NCI-H2196 (cell line): ENCODE measurements around the gene PPP2R5C.

Experiments
- DNase-seq: peaks from one replicate; lab custom pipeline; 2025; ENCODE audit not compliant: unreplicated experiment; lab: John Stamatoyannopoulos, UW

The PPP2R5C gene

DNA sequence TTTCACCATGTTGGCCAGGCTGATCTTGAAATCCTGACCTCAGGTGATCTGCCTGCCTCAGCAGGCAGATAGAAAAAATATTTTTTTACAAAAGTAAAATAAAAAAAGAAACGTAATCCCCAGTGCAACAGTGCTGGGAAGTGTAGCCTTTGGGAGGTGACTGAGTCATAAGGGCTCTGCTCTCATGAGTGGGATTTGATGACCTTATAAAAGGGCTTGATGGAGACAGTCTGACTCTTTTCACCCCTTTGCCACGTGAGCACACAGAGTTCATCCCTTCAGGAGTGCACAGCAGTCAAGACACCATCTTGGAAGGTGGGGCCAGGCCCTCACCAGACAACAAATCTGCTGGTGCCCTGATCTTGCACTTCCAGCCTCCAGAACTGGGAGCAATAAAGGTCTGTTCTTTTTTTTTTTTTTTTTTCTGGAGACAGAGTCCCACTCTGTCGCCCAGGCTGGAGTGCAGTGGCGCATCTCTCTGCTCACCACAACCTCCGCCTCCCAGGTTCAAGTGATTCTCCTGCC lies 178.2 kb downstream of the PPP2R5C start:
- DNase-seq: no peak

DNA sequence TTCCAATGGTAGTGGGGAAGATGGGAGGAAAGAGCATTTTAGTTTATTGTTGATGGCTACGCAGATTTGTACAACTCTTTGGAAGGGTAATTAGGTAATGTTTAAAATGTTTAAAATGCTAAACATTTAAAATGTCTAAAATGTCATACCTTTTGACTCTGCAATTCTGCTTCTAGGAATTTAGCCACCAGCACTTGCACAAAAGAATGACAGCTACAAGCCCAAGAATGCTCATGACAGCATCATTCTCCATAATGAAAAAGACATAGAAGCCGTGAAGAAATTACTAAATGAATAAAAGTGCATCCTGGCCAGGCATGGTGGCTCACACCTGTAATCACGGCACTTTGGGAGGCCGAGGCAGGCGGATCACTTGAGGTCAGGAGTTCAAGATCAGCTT lies 182.9 kb downstream of the PPP2R5C start:
- no peak for DNase-seq

DNA sequence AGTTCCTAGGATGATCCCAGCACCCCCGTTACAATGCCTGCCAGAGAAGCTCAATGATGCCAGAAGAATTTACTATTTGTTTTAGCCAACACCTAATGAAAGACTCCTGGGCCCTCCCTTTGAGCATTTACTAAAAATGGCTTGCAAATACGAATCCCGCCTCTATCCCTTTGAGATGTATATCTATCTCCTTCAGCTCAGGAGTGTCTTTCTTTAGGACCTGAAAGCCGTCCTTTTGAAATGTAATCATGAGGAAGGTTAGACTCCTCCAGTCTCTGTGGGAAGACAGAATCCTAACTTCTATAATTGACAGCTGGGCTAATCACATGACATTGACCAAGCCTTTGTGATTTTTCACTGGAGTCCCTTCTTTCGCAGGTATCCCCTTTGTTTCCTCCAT lies 183.7 kb downstream of the PPP2R5C start:
- no peak for DNase-seq

DNA sequence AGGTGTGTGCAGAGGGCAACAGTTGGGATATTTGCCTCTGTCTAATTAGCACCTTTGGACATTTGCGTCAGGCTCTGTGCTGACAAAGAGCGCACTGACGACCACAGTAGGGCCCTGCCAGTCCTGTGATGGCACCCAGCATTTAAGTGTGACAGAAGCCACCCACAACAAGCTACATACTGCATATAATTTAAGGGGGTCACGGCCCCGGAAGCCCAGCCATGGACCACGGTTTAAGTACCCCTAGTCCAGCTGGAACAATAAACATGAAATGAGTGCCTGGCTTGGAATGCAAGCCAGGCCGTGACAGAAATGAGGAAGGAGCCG lies 186.0 kb downstream of the PPP2R5C start:
- DNase-seq: no peak

DNA sequence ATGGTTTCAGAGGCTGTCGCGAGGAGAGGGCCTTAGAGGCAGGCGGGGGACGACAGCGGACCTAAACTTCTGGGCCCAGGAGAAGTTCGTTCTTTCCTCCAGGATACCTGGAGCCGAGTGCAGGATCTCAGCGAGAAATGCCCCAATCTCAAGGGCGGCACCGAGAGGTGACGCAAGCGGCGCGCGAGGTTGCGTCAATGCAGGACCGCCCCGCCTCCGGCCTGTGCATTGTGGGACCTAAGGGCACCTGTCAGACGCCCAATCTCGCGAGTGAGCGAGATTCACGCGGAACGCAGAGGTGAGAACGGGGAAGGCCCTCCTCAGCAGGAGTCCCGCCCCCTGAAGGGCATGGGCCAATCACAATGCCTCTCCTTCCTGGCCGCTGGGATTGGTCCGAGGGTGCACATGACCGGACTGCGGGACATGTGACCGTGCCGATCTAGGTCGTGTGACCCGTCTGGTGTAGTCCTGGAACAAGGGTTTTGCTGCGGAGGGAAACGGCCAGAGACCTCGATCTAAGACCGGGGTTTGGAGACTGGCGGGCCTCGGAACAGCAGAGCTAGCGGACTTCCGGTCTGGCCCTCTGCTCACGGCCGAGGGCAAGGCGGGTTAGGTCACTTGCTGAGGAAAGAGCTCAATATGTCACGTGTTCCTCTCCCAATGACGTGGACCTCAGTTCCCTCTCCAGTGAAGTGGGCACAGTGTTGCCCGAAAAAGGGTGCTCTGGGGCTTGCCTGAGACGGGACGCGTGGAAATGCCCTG lies 186.6 kb downstream of the PPP2R5C start:
- DNase-seq: peak; percentile 95

DNA sequence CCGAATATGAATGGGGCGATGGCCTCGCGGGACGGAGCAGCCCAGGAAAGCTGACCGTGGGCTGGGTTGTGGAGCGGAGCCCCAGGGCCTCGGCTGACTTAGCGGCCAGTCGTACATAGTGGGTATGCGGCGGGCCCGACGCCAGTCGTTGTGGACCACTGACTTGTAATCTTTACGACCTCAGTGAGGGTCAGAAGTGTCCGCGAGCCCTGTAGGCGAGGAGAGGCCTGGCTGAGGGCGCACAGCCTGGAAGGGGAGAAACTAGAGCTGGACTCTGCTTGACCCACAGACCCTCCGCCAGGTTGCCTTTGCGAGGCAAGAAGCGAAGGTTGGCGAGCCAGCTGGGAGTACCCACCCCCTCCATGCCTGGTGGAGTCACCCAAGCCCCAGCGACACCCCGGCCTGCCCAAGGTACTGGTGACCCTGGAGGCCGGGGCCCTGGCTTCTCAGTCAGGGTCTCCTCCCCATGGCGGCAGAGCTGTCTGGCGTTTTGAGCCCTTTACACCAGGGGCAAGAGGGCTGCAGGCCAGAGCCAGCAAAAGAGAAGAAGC lies 187.2 kb downstream of the PPP2R5C start:
- no peak for DNase-seq

DNA sequence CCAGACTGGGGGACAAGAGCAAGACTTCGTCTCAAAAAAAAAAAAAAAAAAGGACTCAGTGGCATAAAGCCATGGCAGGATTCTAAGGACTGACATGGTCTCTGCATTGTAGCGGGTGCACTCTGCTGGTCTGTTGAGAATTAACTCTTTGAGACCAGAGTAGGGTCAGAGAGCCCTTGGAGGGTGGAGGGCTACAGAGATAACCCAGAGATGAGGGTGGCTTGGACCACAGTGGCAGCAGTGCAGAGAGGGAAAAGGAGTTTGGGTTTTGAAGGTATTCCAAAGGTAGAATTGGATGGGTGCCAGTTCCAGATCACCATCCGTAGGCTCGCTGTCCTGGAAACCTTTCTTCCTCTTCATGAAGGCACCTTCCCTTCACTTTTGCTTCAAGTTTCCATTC lies 188.6 kb downstream of the PPP2R5C start:
- no peak for DNase-seq

DNA sequence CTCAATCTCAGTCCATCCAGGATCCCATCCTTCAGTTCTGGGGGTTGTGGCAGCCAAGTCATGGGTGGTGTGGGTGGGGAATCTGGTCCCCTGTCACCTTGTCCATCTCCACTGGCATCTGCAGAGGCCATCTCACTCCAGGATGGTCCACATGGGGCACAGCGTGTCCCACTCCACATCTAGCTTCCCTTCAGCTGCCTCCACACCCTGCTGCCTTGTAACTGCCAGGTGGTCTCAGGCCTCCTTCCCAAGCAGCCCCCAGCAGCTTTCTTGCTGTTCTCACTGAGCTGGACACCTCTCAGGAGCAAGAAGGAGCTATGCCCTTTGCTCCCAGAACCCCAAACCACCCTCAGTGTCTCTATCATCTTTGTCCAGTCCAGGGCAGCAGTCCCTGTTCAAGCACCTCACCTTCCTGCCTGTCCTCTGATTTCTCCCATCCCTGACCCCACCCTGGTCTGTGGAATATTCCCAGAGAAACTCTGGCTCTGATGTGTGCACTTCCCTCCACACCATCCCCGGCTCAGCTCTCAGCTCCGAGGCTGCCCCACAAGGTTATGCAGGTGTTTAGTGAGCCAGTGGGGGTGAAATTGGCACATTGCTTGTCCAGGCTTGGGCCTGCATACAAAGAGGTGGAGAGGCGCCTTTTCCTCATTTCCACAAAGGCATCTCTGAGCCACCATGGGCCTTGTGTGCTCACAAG lies 189.2 kb downstream of the PPP2R5C start:
- DNase-seq: no peak

DNA sequence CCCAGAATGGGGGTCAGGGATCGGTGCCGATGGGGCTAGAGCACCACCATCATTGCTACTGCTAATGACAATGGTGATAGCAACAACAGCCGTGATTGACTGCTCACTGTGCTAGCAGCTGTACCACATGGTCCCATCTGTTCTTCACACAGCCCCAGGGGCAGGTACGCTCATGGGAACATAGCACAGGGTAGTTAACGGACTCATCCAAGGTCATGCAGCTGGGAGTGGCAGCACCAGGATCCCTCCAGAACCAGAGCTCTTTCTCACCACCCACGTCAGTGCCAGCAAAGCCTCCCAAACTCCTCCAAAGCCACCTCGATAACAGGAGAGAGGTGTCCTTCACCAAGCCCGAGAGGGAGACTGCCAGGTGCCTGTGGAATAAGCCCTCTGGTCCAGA lies 191.6 kb downstream of the PPP2R5C start:
- no peak for DNase-seq

DNA sequence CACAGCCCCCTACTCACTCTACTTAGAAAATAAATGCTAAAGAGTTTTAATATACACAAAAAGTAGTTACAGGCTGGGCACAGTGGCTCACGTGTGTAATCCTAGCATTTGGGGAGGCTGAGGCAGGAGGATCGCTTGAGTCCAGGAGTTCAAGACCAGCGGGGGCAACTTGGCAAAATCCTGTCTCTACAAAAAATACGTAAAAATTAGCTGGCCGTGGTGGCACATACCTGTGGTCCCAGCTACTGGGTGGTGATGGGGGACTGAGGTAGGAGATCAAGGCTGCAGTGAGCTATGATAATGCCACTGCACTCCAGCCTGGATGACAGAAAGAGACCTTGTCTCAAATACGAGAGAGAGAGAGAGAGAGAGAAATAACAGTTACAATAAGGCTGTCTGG lies 193.0 kb downstream of the PPP2R5C start:
- no peak for DNase-seq

DNA sequence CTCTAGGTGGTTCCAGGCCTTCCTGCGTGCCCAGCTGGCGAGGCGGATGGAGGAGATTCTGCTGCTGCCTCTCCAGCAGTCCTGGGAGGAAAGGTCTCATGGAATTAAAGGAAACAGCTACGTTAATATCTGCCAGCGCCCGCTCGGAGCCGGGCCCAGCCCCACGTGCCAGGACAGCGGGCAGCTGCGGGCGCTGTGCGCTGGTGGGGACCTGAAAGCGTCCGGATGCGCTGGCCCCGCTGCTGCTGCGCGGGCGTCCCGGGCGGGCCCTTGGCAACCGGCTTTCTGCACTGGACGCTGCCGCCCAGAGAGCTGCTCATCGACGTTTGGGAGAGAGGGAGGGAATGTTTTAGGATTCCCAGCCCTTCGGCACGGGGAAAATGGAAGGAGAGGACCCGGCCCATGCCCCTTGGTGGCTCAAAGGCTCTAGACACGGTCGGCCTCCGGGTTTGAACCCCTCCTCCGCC lies 194.2 kb downstream of the PPP2R5C start:
- no peak for DNase-seq

DNA sequence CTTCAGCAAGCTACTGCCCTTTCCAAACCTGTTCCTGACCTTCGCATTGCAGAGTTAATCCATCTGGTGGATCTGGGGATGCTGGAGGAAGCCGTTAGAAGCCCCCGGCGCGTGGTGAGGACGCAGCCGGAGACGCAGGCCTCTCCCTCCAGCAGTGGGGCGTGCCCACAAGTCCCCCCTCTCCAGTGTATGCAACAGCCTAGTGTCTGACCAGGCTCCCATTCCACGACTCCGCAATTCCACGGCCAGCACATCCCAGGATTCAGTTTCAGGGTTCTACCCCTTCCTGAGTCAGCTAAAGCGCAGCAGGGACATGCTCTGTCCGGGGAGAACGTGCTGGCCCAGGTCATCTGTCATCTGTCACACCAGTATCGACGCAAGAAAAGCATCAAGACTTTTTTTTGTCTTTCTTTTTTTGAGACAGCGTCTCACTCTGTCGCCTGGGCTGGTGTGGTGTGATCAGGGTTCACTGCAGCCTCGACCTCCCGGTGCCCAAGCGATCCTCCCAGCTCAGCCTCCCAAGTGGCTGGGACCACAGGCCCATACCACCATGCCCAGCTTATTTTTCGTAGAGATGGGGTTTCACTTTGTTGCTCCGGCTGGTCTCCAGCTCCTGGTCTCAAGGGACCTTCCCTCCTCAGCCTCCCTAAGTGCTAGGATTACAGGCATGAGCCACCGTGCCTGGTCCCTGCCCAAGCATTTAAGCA lies 194.8 kb downstream of the PPP2R5C start:
- DNase-seq: no peak

DNA sequence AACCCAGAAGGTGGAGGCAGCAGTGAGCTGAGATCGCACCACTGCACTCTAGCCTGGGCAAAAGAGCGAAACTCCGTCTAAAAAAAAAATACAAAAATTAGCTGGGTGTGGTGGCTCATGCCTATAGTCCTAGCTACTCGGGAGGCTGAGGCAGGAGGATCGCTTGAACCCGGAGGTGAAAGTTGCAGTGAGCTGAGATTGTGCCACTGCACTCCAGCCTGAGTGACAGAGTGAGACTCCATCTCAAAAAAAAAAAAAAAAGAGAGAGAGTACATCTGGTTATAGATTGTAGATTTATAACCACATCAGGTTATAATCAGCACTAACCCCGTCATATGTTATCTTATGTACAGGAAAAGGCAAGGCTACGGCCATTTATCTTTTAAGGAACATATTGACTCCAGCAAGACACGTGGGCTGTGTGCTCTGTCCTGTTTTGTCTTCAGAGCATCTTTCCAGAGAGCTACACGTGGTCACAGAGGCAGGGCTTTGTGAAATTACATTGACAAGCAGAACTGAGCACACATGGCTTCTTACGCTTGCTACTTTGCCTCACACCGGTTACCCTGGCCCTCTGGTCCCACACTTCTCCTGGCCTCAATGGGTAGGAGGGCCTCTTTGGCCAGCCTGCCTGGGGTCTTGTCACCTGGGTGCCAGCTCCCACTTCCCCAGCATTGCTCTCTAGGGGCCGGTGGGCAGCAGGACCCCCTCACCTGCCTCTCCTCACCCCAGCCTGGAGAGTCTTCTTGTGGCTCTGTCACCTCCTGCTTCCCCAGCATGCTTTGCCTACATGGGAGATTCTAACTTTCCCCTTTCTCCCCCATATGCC lies 196.1 kb downstream of the PPP2R5C start:
- no peak for DNase-seq

DNA sequence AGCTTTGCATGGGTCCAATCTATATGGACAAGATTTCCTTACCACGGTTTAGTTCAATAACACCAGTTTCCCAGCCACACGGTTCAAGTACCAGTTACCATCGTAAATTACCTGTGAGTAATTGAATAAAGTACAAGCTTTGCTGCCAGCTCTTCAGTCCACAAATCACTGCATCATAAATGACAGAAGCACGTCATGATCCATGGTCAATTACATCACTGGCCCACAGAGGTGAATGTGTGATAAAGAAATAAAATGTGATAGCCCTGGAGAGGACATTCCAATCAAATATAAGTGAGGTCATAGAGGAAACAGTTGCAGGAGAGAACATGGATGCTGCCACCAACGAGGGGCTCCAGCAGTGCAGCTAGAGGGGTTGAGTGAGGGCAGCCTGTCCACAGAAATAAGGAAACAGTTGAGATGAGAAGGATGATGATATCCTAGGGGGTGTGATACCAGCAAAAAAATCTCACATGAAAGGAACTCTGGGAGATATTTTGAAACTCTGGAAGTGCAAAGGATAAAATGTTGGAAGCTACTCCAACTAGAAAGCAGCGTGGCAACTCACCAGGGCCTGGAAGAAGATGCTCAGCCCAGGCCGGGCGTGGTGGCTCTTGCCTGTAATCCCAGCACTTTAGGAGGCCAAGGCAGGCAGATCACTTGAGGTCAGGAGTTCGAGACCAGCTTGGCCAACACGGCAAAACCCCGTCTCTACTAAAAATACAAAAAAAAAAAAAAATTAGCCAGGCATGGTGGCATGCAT lies 197.1 kb downstream of the PPP2R5C start:
- no peak for DNase-seq

DNA sequence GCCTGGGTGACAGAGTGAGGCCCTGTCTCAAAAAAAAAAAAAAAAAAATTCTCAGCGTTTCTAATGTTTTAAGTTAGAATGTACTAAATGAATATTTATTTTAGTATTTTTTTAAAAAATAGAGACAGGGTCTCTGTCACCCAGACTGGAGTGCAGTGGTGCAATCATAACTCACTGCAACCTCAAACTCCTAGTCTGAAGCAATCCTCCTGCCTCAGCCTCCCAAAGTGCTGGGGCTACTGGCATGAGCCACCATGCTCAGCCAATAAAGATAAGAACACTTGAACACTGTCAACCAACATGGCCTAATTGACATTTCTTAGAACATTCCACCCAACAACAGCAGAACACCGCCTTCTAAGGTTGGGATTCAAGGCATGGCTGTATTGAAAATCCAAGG lies 197.8 kb downstream of the PPP2R5C start:
- DNase-seq: no peak

DNA sequence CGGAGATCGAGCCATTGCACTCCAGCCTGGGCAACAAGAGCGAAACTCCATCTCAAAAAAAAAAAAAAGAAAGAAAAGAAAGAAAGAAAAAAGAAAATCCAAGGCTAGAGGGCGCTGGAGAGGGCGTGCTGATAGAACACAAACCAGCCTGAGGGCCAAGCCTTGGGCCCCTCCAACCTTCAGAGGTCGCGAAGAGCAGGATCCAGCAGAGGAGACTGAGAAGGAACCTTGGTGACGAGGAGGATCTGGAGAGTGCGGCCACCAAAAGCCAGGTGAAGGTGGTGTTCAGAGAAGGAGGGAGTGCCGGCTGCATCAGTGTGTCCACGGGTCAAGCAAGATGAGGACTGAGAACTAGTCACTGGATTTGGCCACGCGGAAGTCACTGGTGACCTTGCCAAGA lies 198.7 kb downstream of the PPP2R5C start:
- no peak for DNase-seq

DNA sequence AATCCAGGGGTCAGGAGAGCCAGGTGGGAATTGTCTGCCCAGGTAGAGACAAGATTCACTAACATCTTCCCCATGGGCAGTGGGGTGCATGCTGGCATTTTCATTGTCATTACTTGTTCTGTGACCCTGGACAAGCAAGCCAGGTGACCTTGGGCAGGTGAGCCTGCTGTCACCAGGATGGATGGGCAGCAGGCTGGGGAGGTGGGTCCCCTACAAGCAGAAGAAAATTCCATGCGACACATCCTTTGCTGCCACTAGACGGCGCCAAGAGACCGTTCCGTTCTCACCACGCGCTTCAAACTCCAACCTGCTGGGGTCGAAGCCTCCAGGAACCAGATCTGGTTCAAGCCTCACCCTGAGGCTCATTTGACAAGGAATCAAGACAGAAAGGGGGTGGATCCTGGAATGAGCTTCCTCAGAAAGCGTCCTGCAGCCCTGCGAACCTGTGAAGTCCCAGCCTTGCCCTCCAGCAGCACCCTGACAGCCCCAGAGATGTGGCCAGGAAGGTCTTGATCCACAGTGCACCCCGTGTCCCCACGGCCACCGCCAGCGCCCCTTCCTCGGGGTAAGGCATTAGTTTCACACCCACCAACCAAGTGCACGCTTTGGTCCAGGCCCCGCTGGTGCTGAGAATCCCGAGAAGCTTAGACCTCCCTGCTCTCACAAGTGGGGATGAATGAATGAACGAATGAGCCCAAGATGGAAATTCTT lies 199.7 kb downstream of the PPP2R5C start:
- DNase-seq: peak; percentile 55

DNA sequence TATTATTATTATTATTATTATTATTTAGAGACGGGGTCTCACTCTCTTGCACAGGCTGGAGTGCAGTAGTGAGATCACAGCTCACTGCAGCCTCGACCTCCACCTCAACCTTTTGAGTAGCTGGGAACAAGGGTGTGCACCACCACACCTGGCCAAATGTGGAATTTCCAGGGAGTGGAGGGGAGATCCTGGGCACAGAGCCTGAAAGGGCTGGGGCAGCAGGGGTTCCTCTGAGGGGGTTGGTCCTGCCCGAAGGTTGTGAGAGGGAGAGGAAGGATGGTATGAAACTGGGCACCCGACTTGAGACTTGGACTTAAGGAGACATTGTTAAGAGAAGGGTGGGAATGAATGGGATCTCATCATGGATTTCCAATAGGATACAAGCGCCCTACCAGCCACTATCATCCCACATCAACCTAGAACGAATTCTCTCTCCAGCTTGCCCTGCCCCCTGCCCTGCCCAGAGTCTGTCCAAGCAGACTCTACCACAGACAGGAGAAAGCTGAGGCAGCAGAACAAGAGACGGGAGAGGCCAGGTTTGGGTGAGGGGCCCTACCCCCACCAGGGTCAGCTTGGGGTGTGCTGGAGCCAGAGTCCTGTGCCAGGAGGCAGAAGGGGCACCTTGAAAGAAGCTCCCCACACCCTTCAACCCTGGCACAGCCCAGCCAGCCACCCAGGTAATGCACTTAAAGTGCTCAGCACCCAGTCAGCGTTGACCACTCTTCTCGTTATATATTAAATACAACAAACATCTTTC lies 200.4 kb downstream of the PPP2R5C start:
- no peak for DNase-seq

DNA sequence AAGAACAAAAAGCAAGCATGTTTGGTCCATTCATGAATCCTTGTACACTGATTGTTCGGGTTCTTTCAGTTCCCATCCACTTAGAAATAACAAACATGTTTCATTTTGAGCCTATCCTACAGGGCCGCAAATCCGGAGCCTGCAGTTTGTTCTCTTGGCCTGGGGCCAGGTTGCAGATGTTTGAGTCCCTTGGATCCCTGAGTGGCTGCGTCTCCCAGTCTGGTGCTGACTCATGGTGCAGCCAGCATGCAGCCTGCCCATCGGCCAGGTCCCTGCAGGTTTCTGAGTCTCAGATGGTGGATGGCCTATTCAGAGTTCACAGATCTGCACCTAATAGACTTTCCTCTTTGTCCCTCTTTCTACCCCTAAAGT lies 201.0 kb downstream of the PPP2R5C start:
- peak; percentile 51 for DNase-seq
